GM19438 (cell line): Measurements from ENCODE around the gene SH3BP5.
A peak's percentile ranks its signal among the peaks of the same experiment; 100 is the strongest.
"Not testable (repeated sequence)": the region's sequence is repeated elsewhere in the genome, so short reads cannot be mapped to it uniquely, and the experiment has no call there.

Experiments used
- ATAC-seq: cut with Tn5 transposase; IDR thresholded peaks from one replicate; pipeline ENCODE4 v1.9.1; 2021; ENCODE audit warnings: low read depth; ENCODE audit not compliant: unreplicated experiment

SH3BP5 gene

GRCh38 chr3:15332405-15333098, at the start of gene SH3BP5:
TSS of gene SH3BP5 (minus strand) at chr3:15332586. CDS start at chr3:15332408, 178 bp downstream.
- peak; percentile 74 for ATAC-seq

- ATAC-seq, result no peak
Observed at GRCh38 chr3:15380980-15381890, 48.8 kb upstream of the SH3BP5 start.

GRCh38 chr3:15377961-15378791, 45.8 kb upstream of the SH3BP5 start:
- ATAC-seq, result peak; percentile 85

GRCh38 chr3:15375461-15376000, 43.1 kb upstream of the SH3BP5 start:
- ATAC-seq, result no peak

- ATAC-seq, result no peak
Observed at GRCh38 chr3:15372918-15373317, 40.5 kb upstream of the SH3BP5 start.

- ATAC-seq, result no peak
Observed at GRCh38 chr3:15368561-15369135, 36.3 kb upstream of the SH3BP5 start.

- no peak for ATAC-seq
Observed at GRCh38 chr3:15367059-15367458, 34.7 kb upstream of the SH3BP5 start.

- ATAC-seq, result not testable (repeated sequence)
Observed at GRCh38 chr3:15364078-15364477, 31.7 kb upstream of the SH3BP5 start.

GRCh38 chr3:15361494-15362214, 29.3 kb upstream of the SH3BP5 start:
- ATAC-seq, result peak; percentile 72

GRCh38 chr3:15360788-15361493, 28.6 kb upstream of the SH3BP5 start:
- no peak for ATAC-seq

GRCh38 chr3:15359677-15360397, 27.5 kb upstream of the SH3BP5 start:
- ATAC-seq, result no peak

- ATAC-seq, result not testable (repeated sequence)
Observed at GRCh38 chr3:15356651-15357061, 24.3 kb upstream of the SH3BP5 start.

GRCh38 chr3:15356176-15356575, 23.8 kb upstream of the SH3BP5 start:
- ATAC-seq, result no peak

- ATAC-seq, result no peak
Observed at GRCh38 chr3:15355086-15355485, 22.7 kb upstream of the SH3BP5 start.

- ATAC-seq, result no peak
Observed at GRCh38 chr3:15354485-15354884, 22.1 kb upstream of the SH3BP5 start.

GRCh38 chr3:15350141-15350540, 17.8 kb upstream of the SH3BP5 start:
- ATAC-seq, result no peak

- ATAC-seq, result not testable (repeated sequence)
Observed at GRCh38 chr3:15349438-15349837, 17.1 kb upstream of the SH3BP5 start.

GRCh38 chr3:15348246-15348645, 15.9 kb upstream of the SH3BP5 start:
- ATAC-seq, result no peak
